Measurements from ENCODE around the gene BRAP. TPM values are rescaled to one million over a fixed set of nuclear protein-coding genes. Genes with fewer than 3 reads are reported as not detected.

The BRAP gene
- total RNA-seq, 1 experiment from 2014 or later = 18.3 TPM

GRCh38 chr12:111687952-111688351 lies 2.2 kb upstream of the BRAP start:
- no peaks in the 10 kb centered on the region for H3K9me3 Mint-ChIP-seq
- H3K27ac Mint-ChIP-seq = peak overlapping the region; percentile 29; the same call in 1 of the 2 replicates
- peaks cover 7% of the 10 kb centered on the region for H3K36me3 Mint-ChIP-seq
- DNase-seq (ENCODE audit: low spot score) = no peak
- peaks cover 26% of the 10 kb centered on the region for H3K4me1 Mint-ChIP-seq
- POLR2A ChIA-PET = no interaction called here
- no peaks in the 10 kb centered on the region; the same call in 1 of the 2 replicates for H3K27me3 Mint-ChIP-seq (ENCODE audit: low read depth)
- CTCF ChIA-PET = no interaction called here
- no peak for ATAC-seq
- H3K4me3 Mint-ChIP-seq = no peak overlapping the region
- no peak for TF ChIP-seq OVOL2 (CRISPR knock-in tag; IDR thresholded peaks at IDR 0.05; ENCODE audit: borderline replicate concordance)
- TF ChIP-seq GRHL2 (CRISPR knock-in tag; IDR thresholded peaks at IDR 0.05; ENCODE audit: insufficient replicate concordance, severe bottlenecking) = no peak
- no peak for TF ChIP-seq USF2 (CRISPR knock-in tag; IDR thresholded peaks at IDR 0.05)
- no peak for TF ChIP-seq ZNF512 (CRISPR knock-in tag; IDR thresholded peaks at IDR 0.05; ENCODE audit: borderline replicate concordance)
- no peak for TF ChIP-seq CBFB (CRISPR knock-in tag; IDR thresholded peaks at IDR 0.05; ENCODE audit: low read depth)
- no peak for TF ChIP-seq GTF2I (CRISPR knock-in tag; conservative IDR thresholded peaks at IDR 0.05)
- no peak for TF ChIP-seq RELA (CRISPR knock-in tag; IDR thresholded peaks at IDR 0.05; ENCODE audit: borderline replicate concordance)
- no peak for TF ChIP-seq ZNF671 (CRISPR knock-in tag; IDR thresholded peaks at IDR 0.05)
- no peak for TF ChIP-seq CREM (CRISPR knock-in tag; IDR thresholded peaks at IDR 0.05)
- TF ChIP-seq MLX (CRISPR knock-in tag; IDR thresholded peaks at IDR 0.05) = no peak
- TF ChIP-seq ZNF532 (CRISPR knock-in tag; IDR thresholded peaks at IDR 0.05; ENCODE audit: borderline replicate concordance) = no peak
- no peak for TF ChIP-seq NFYB (CRISPR knock-in tag; conservative IDR thresholded peaks at IDR 0.05; ENCODE audit: low read depth)

GRCh38 chr12:111687255-111687654 lies 1.5 kb upstream of the BRAP start:
- H3K27ac Mint-ChIP-seq = no peak overlapping the region; the same call in 1 of the 2 replicates
- ChIA-PET CTCF (no interaction called here), POLR2A (no interaction called here)
- H3K4me1 Mint-ChIP-seq = peaks cover 26% of the 10 kb centered on the region
- no peak for TF ChIP-seq EMX1 (CRISPR knock-in tag; IDR thresholded peaks at IDR 0.05)
- no peak for TF ChIP-seq TEAD4 (CRISPR knock-in tag; IDR thresholded peaks at IDR 0.05)
- TF ChIP-seq MLX (CRISPR knock-in tag; IDR thresholded peaks at IDR 0.05) = no peak
- DNase-seq (ENCODE audit: low spot score) = no peak
- H3K4me3 Mint-ChIP-seq = peak overlapping the region; percentile 99
- peaks cover 11% of the 10 kb centered on the region for H3K36me3 Mint-ChIP-seq
- no peaks in the 10 kb centered on the region for H3K9me3 Mint-ChIP-seq
- ATAC-seq = no peak
- H3K27me3 Mint-ChIP-seq (ENCODE audit: low read depth) = no peaks in the 10 kb centered on the region; the same call in 1 of the 2 replicates

All from WTC11 (cell line).